A375 (cell line): ENCODE results near the gene SHISA3. TPM values are rescaled to one million over a fixed set of nuclear protein-coding genes. Genes with fewer than 3 reads are reported as not detected.

Source experiments
- total RNA-seq: library from RNA; depleted of rRNA; stranded (reverse); fragments of >200 nt; shearing (Covaris generic); gene quantifications from 2 replicates; pipeline ENCODE4 v1.2.3, GENCODE V29; 2014; rRNA removed

SHISA3 gene
- total RNA-seq: 0.05 and 1.3 TPM in 2 replicates

DNA sequence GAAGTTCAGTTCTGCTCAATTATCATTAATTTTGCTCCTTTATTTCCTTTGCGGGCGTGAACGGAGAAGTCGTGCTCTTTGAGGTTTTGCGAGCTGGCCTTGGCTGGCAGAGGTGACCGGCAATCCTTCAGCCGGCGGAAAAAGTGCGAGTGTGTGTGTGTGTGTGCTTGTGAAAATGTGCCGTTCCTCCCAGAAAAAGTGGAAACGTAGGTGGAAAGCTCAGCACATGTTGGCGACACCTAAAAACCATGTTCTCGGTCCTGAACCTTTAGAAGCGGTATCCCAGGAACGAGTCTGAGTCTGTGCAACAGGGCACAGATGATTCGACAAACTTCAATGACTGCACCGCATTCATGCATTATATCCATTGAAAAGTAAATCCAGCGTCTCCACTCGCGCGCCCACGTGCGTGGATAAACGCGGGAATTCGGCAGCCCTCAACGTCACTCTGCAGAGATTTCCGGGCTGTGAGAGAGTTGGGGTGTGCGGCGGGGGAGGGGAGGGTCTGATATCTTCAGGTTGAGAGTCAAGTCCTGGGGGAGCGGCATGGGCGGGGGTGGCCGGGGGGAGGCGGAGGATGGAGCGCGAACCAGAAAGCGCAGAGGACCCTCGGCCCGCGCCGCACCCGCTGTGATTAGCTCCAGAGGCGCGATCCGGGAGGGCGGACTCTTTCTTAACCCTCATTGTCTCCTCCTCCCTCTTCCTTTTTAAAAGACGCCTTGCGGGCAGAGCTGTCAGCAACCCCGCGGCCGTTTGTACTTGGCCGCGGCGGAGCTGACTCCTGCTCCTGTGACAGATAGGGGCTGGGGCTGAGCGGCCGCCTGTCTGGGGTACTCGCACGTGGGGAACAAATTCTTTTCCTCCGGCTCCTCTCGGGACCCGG, at the start of gene SHISA3:
Gene SHISA3 (plus strand): TSS at position 737 of the 883 bp plus-strand sequence. CDS start 569 bp downstream, outside the sequence.

Other genes with a start within 250 kb of the SHISA3 start
- gene BEND4, start 244.8 kb upstream of the SHISA3 start, total RNA-seq: 1.7 TPM in 2 replicates